ENCODE measurements around the gene SMARCA5.
"Not testable (repeated sequence)": the region's sequence is repeated elsewhere in the genome, so short reads cannot be mapped to it uniquely, and the experiment has no call there.

The SMARCA5 gene, protein sequence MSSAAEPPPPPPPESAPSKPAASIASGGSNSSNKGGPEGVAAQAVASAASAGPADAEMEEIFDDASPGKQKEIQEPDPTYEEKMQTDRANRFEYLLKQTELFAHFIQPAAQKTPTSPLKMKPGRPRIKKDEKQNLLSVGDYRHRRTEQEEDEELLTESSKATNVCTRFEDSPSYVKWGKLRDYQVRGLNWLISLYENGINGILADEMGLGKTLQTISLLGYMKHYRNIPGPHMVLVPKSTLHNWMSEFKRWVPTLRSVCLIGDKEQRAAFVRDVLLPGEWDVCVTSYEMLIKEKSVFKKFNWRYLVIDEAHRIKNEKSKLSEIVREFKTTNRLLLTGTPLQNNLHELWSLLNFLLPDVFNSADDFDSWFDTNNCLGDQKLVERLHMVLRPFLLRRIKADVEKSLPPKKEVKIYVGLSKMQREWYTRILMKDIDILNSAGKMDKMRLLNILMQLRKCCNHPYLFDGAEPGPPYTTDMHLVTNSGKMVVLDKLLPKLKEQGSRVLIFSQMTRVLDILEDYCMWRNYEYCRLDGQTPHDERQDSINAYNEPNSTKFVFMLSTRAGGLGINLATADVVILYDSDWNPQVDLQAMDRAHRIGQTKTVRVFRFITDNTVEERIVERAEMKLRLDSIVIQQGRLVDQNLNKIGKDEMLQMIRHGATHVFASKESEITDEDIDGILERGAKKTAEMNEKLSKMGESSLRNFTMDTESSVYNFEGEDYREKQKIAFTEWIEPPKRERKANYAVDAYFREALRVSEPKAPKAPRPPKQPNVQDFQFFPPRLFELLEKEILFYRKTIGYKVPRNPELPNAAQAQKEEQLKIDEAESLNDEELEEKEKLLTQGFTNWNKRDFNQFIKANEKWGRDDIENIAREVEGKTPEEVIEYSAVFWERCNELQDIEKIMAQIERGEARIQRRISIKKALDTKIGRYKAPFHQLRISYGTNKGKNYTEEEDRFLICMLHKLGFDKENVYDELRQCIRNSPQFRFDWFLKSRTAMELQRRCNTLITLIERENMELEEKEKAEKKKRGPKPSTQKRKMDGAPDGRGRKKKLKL

DNA sequence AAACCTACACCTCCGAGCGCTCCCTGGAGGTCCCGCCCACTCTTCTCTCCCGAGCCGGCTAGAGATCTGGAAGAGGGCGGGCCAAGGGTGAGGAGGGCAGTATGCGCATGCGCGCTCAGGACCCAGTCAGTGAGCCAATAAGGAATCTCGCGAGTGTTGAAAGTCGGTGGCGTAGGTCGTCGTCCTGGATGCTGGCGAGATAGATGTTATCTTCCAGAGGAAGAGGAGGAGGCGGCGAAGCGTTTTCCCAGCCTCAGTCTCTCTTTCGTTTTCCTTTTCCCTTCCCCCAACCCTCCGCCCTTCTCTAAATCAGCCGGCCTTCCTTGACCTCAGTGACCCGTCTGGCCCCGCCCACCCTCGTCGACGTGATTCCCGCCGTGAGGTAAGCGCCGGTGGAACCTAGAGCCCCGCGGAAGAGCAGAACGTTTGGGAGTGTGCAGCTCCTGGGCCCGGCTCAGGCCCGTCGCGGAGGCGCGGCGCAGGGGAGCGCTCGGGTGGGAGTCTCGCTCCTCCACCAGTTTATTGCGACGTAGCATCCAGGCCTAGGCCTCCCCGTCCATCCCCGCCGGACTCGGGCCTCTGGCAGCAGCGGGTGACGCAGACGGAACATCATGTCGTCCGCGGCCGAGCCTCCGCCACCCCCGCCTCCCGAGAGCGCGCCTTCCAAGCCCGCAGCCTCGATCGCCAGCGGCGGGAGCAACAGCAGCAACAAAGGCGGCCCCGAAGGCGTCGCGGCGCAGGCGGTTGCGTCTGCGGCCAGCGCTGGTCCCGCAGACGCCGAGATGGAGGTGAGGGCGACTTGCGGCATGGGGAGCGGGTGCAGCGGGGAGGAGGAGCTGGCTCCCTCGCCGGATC lies at the start of gene SMARCA5:
Gene SMARCA5 (plus strand): TSS at position 389 of the 855 bp plus-strand sequence. CDS start 223 bp downstream, at position 612.
- peak; percentile 95 for DNase-seq

DNA sequence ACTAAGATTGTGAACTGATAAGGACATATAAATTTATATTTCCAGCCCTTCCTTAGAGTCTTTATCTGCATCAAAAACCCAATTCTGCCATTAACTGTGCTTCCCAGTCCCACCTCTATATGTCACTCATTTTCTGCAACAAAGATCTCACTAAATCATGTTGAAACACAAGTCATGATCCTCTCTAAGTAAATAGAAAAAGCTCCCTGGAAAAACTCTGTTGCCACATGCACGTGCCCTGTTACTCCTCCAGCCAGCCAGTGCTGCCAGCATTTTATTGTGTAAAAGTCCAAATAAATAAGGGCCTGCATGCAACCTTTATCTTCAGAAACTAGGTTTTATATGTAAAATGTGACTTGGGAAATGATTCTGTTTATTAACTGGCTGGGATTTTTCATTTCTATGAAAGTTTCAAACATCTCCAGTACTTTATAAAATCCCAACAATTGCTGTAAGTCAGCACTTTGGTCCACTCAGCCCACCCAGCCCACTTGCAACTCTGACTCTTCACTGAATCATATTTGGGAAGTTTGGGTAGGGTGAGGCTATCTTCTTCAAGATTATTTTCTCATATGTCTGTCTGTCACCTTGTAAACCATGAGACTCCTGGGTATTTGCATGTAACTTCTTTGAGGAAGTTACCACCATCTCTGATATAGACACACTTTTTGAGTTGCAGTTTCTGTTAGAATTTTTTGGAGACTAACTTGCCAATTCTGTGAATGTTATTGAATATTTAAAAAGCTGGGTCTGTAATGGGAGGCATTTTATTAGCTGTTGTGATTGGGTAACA lies 40.0 kb upstream of the SMARCA5 start:
- DNase-seq: no peak

DNA sequence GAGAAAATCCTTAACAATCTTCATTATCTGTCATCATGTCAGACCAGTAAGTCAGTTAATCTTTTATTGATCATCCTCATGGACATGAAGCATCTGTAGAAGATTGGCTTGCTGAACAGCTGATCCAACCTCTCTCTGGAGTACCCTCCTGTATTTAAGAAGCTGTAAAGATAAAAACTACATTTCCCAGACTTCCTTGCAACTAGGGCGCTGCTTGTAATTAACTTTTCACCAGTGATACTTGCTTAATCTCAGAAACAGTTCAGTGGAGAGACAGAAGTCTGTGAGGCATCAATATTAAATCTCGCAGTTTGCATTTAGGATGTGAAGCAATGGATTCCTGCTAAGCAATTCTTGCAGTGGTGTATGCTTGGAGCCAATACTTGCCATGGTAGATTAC lies 36.0 kb upstream of the SMARCA5 start:
- DNase-seq: no peak

DNA sequence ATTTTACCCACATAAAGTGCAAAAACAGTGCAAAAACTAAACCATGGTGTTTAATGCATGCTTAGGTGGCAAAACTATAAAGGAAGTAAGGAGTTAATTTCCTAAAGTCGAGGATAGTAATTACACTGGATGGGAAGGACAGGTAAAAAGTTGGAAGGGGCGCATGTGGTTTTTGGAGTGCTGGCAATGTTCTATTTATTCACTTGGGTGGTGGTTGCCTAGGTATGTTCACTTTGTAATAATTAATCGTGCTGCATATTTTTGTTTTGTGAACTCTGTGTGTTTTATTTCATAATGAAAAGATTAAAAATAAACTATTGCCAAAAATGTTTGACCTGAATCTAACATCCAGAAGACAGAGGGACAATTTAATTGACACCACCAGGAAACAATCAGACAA lies 32.1 kb upstream of the SMARCA5 start:
- no peak for DNase-seq

DNA sequence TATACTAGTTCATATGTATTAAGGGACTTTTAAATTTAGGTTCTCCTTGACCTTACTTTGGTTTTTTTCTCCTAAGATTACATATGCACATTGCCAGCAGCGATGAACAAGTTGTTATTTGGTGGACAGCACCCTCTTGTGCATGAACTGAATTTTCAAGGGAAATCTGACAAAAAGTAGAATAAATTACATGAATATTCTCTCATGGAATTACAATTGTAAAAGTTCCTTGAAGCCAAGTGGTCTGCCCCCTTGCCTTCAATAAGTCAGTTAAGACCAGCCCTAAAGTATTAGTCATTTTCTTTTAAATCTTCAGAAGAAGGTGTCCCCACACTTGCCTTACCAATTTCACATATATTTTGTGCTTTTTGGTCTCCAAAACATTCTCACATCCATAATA lies 30.7 kb upstream of the SMARCA5 start:
- DNase-seq: peak; percentile 46

DNA sequence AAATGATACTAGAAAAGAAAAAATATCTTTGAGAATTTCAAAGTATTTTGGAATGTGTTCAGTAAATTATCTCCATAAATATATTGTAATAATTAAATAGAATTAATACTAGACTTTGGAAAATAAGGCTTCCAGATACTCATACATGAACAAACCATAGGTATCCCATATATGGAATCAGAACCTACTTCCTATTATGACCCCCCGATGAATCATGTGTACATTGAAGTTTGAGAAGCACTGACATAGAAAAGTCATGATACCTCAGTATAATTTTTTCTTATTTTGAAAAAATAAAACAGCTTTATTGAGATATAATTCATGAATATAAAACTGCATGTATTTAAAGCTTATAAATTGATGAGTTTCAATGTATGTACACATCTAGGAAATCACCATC lies 27.2 kb upstream of the SMARCA5 start:
- DNase-seq: no peak

DNA sequence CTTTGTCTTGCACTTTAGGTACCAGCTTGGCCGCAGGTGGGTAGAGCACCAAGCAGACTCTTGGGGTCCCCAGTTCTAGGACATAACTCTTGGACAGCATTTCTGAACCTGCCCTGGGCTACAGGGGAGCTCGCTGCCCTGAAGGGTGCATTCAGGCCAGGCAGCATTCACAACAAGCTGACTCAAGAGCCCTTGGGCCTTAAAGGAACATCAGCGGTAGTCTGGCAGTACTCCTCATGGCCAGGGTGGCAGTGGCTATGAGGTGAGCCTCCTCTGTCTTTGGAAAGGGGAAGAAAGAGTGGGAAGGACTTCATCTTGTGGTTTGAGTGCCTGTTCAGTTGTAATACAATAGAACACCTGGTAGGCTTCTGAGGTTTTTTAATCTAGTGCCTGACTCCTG lies 24.8 kb upstream of the SMARCA5 start:
- DNase-seq: no peak

DNA sequence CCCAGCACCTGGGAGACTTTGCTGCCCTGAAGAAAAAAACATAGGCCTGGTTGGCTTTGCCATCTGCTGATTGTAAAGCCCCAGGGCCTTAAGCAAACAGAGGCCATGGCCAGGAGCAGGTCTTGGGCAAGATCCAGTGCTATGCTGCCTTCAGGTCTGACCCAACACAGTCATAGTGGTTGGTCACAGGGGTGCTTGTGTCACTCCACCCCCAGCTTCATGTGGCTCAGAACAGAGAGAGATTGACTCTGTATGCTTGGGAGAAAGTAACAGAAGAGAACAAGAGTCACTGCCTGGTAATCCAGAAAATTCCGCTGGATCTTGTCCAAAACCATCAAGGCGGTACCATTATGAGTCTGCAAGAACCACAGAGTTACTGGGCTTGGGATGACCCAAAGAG lies 24.4 kb upstream of the SMARCA5 start:
- no peak for DNase-seq

DNA sequence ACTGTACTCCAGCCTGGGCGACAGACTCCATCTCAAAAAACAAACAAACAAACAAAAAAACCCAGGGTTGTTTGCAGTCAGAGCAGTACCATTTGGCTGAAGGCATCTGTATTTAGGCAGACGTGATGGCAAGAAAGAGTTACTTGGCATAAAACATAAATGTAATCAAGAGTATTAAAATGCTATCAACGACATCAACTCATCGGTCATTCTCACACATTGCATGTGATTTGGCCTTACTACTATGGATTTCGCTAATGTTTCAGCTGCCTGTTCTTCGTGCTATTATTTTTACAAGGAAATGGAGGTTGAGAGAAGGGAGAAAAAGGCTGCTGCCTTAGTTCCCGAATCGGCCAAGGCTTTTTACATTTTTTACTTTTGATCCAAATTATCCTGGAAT lies 15.5 kb upstream of the SMARCA5 start:
- no peak for DNase-seq

DNA sequence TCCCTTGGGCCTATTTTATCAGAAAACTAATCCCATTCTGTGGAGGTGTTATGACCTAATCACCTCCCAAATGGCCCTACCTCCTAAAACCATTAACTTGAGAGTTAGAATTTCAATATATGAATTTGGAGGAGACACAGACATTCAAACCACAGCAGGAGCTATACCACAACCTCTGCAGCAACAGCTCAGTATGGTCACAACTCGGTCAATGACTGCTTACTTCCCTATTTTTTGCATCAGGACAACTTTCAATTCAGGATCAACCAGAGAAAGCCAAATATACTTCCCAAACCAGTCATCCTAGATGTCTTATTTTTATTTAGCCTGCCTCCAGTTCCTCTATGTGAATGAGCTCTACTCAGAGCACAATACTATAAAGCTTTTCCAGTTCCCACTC lies 11.3 kb upstream of the SMARCA5 start:
- no peak for DNase-seq

DNA sequence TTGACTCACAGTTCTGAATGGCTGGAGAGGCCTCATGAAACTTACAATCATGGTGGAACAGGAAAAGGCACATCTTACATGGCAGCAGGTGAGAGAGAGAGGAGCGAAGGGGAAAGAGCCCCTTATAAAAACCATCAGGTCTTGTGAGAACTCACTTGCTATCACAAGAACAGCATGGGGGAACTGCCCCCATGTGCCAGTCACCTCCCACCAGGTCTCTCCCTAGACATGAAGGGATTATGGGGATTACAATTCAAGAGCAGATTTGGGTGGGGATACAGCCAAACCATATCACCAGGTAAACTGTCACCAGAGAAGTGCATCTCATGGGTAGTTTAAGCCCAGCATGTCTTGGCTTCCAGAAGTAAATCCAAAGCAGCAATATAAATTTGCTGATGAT lies 7.5 kb upstream of the SMARCA5 start:
- no peak for DNase-seq

DNA sequence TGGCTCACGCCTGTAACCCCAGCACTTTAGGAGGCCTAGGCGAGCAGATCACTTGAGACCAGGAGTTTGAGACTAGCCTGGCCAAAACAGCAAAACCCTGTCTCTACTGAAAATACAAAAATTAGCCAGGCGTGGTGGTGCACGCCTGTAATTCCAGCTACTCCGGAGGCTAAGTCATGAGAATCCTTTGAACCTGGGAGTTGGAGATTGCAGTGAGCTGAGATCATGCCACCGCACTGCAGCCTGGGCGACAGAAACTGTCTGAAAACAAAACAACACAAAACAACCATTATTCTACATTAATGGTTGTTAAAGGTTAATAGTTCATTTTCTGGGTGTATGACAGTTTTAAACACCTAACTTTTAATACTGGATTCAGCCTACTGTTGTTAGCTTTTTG lies 1.6 kb upstream of the SMARCA5 start:
- no peak for DNase-seq

DNA sequence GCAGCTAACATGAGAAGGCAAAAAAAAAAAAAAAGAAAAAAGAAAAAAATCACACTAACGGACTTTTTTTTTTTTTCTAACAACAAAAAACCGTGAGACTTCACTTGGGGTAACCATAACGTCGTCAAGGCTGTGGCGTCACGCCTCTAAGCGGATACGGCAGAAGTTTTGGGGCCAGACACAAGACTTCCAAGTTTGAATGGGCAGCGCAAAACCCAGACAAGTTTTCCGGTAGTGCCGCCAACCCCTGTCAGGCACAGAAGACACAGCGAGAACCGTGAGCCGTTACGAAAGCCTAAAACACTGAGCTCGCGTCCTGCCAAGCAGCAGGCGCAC lies 556 bp upstream of the SMARCA5 start:
- DNase-seq: no peak

DNA sequence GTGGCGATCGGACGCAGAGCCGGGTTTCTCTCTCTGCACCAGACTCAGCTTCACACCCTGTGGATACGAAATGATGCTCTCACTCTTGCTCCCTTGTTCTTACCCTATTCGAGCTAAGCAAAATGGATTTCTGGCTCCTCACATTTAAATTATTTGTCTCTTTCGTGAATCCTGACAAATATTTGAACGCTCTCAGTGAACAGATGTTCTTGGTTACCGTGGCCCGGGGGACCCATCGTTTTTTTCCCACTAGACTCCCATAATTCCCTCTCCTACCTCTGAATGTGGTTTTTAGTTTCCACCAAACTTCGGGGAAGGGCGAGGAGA lies 630 bp downstream of the SMARCA5 start:
- no peak for DNase-seq

DNA sequence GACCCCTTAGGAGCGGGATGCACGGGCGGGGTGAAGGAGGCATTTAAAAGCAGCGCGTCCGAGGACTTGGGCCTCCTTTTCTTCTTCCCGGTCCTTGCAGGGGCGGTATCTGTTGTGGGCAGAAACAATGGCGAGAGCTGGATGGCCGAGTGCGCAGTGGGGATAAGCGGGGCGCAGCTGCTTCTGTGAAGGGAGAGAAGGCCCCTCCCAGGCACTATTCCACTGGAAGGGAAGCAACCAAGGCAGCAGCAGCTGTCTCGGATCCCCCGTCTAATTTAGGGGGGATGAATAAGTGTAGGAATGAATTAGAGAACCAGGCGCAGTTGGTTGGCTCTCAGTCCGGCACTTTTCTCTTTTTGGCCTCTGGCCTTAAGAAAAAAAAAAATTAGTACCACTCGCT lies 995 bp downstream of the SMARCA5 start:
- no peak for DNase-seq

DNA sequence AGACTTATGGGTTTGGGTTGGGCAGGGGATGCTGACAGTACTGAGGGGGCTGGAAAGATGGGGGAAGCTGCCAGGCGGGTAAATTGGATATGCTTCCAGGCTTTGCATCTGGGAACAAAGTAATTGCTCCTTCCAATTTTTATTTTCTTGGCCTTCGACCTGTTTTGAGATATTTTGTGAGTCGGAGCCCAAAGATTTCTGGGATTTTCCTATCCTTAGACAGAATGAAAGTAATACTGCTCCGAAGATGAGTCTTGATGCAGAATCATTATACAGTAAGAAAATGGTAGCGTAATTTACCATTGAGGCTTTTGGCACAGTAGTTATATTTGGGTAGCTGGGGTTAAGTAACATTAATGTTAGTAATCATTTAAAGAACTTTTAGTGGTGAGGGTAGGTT lies 1.4 kb downstream of the SMARCA5 start:
- DNase-seq: no peak

DNA sequence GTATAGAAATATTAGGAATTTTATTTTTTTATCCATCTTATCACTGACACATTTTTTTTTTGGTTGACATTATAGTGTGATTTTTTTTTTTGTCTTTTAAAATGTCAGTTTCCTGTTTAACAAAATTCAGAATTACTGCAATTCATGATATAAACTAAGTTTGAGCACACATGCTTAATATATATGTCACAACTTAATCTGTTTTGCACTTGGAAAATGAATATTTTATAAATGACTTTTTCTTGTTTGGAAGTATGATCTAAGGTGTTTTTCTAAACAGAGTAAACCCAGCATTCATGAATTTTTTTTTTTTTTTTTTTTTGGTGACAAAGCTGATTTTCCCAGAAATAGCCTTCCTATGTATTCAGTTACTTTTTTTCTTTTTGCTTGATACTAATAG lies 2.4 kb downstream of the SMARCA5 start:
- DNase-seq: no peak

DNA sequence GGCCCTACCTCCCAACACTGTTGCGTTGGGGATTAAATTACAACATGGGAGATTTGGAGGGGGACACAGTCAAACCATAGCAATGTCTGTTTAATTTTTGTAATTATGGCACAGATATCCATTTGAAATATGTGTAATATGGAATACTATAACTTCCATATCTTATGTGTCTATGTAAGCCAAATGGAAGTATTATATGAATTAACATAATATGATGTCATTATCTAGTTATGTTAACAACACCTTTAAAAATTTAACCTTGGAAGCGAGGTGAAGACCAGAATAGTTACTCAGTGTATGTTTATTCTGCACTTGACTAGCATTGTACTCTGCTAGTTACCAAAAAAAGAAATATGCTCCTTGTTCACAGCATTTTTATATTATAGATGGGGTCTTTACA lies 4.3 kb downstream of the SMARCA5 start:
- no peak for DNase-seq

DNA sequence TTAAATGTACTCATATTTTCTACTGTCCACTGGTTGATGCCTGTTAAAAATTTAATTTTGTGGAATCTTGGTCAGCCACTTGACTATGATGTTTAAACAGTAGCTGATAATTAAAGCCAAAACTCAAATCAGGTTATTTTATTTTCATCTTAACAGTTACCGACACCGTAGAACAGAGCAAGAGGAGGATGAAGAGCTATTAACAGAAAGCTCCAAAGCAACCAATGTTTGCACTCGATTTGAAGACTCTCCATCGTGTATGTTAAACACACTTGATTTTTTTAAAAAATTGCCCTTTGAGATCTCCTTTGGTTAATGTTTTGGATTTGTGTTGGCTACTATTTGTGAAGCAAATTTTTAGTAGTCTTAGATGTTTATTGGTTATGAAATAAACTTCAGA lies 10.7 kb downstream of the SMARCA5 start:
- no peak for DNase-seq

DNA sequence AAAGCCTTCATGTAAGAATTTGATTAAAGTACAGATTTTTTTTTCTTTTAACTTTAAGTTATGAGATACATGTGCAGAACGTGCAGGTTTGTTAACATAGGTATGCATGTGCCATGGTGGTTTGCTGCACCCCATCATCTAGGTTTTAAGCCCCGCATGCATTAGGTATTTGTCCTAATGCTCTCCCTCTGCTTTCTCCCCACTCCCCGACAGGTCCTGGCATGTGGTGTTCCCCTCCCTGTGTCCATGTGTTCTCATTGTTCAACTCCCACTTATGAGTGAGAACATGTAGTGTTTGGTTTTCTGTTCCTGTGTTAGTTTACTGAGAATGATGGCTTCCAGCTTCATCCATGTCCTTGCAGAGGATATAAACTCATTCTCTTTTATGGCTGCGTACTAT lies 14.5 kb downstream of the SMARCA5 start:
- DNase-seq: not testable (repeated sequence)

DNA sequence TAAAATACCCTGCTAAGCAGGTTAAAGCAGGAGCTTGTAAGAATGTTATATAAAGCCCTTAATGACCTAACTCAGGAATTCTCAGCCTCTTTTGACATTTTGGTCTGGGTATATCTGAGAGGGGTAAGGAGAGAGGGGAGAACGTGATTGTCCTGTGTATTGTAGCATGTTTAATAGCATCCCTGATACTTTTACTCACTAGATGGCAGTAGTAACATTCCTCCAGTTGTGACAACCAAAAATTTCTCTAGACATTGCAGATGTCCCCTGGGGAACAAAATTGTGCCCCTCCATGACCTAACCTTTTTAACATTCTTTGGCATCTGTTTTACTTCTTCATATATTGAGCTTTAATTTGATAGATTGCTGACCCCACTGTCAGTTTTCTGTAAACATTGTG lies 17.9 kb downstream of the SMARCA5 start:
- DNase-seq: no peak

DNA sequence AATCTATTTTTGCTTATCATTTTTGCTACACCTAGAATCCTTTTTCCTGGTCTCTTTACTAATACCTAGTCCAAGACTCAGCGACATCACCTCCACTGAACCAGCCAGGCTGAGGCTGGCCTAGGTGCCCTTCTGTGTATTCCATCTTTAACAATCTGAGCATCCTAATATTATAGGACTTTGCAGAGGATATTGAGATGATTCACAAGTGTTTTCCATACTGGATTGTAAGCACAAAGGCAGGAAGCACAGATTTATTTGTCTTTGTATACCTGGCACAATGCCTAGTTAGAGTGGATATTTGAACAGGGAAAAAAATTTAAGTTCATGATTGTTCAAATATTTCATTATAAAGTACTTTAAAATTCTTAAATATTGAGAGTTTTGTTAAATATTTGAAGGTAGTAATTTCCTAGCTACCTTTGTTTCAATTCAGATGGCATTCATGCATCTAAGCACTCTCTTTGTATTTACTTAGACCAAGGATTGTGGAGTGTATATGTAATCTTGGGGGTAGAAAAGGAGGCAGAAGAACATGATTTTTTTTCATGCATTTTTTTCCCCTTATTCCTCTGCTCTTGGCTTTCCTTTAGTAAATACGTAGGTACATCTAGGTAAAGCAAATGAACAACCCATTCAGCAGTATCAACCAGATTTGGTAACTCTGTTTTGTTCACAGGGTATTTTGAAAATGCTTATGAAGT lies 18.4 kb downstream of the SMARCA5 start:
- DNase-seq: no peak
